ENCODE measurements around the gene C7orf57. TPM values are rescaled to one million over a fixed set of nuclear protein-coding genes. Genes with fewer than 3 reads are reported as not detected.
"Not testable (repeated sequence)": the region's sequence is repeated elsewhere in the genome, so short reads cannot be mapped to it uniquely, and the experiment has no call there.

C7orf57 gene
- polyA plus RNA-seq (2013, experiment 1 of 2): 0.20 TPM
- 0.22 TPM for polyA plus RNA-seq (2013, experiment 2 of 2)

- Histone ChIP-seq H3K23ac (ENCODE audit: low read length) (no peak within 1 kb of the TSS), H2AK5ac (ENCODE audit: low read length) (no peak within 1 kb of the TSS)
- peak; percentile 95 for DNase-seq
Measured at GRCh38 chr7:48035301-48035966, at the start of gene C7orf57. Gene C7orf57, plus strand, starts transcription at chr7:48035543. Its CDS starts 766 bp downstream, at chr7:48036309.

GRCh38 chr7:47988496-47989386 is 46.6 kb upstream of the C7orf57 start:
- DNase-seq: peak; percentile 51
- no peak overlapping the region for H3K4me3 ChIP-seq (ENCODE audit: low read length)

More at GRCh38 chr7:48035301-48035966, at the start of gene C7orf57:
- Histone ChIP-seq H2BK120ac (ENCODE audit: low read depth, low read length) (no peak within 1 kb of the TSS), H3K27ac (ENCODE audit: low read depth, low read length) (no peak within 1 kb of the TSS), H4K8ac (ENCODE audit: low read depth, low read length) (no peak within 1 kb of the TSS), H3K56ac (ENCODE audit: low read length) (peak within 1 kb of the TSS; percentile 74), H2BK15ac (replicated peaks; ENCODE audit: low read depth) (no peak within 1 kb of the TSS), H3K4me2 (ENCODE audit: low read length) (peak within 1 kb of the TSS; percentile 97), H3K36me3 (ENCODE audit: control insufficient read depth, insufficient read depth, low read length) (no peaks in the 10 kb centered on the region), H2BK5ac (ENCODE audit: low read length) (no peak within 1 kb of the TSS), H3K4me3 (ENCODE audit: low read length) (peak within 1 kb of the TSS; percentile 57), H4K5ac (ENCODE audit: low read length) (no peak within 1 kb of the TSS), H3K4me1 (ENCODE audit: control insufficient read depth, low read depth, low read length) (peaks cover 4% of the 10 kb centered on the region), H3K18ac (ENCODE audit: low read length) (no peak within 1 kb of the TSS), H3K27me3 (ENCODE audit: insufficient read depth, low read length, poor library complexity) (peaks cover 4% of the 10 kb centered on the region), H3K79me2 (ENCODE audit: control insufficient read depth, insufficient read depth, low read length) (no peaks in the 10 kb centered on the region), H3K79me1 (ENCODE audit: low read length) (no peaks in the 10 kb centered on the region), H3K4ac (ENCODE audit: low read depth, low read length) (no peak within 1 kb of the TSS), H3K9ac (ENCODE audit: low read length) (peak within 1 kb of the TSS; percentile 28)
- no CpG with 5 or more reads among the region's 62 CpGs for WGBS (ENCODE audit: extremely low coverage, insufficient coverage, low lambda C conversion rate)

GRCh38 chr7:47989607-47990400 is 45.5 kb upstream of the C7orf57 start:
- not testable (repeated sequence) for H2BK5ac ChIP-seq (ENCODE audit: low read length); H3K27ac ChIP-seq (ENCODE audit: low read depth, low read length); H3K4ac ChIP-seq (ENCODE audit: low read depth, low read length); H3K79me1 ChIP-seq (ENCODE audit: low read length); H2BK15ac ChIP-seq (replicated peaks; ENCODE audit: low read depth); H2AK5ac ChIP-seq (ENCODE audit: low read length); H3K36me3 ChIP-seq (ENCODE audit: control insufficient read depth, insufficient read depth, low read length); H3K56ac ChIP-seq (ENCODE audit: low read length); H4K8ac ChIP-seq (ENCODE audit: low read depth, low read length); H3K4me3 ChIP-seq (ENCODE audit: low read length); H3K23ac ChIP-seq (ENCODE audit: low read length); H3K27me3 ChIP-seq (ENCODE audit: insufficient read depth, low read length, poor library complexity); H3K18ac ChIP-seq (ENCODE audit: low read length); H3K4me1 ChIP-seq (ENCODE audit: control insufficient read depth, low read depth, low read length); H4K5ac ChIP-seq (ENCODE audit: low read length); H2BK120ac ChIP-seq (ENCODE audit: low read depth, low read length); H3K79me2 ChIP-seq (ENCODE audit: control insufficient read depth, insufficient read depth, low read length); H3K9ac ChIP-seq (ENCODE audit: low read length); H3K4me2 ChIP-seq (ENCODE audit: low read length)
- no CpG with 5 or more reads among the region's 10 CpGs for WGBS (ENCODE audit: extremely low coverage, insufficient coverage, low lambda C conversion rate)
- peak; percentile 51 for DNase-seq

More at GRCh38 chr7:47988496-47989386, 46.6 kb upstream of the C7orf57 start:
- H3K18ac ChIP-seq (ENCODE audit: low read length): no peak overlapping the region
- H3K4me1 ChIP-seq (ENCODE audit: control insufficient read depth, low read depth, low read length): no peaks in the 10 kb centered on the region
- H2BK15ac ChIP-seq (replicated peaks; ENCODE audit: low read depth): peak overlapping the region; percentile 74
- H3K23ac ChIP-seq (ENCODE audit: low read length): no peak overlapping the region
- H2BK120ac ChIP-seq (ENCODE audit: low read depth, low read length): no peak overlapping the region
- no CpG with 5 or more reads among the region's 8 CpGs for WGBS (ENCODE audit: extremely low coverage, insufficient coverage, low lambda C conversion rate)
- no peak overlapping the region for H3K56ac ChIP-seq (ENCODE audit: low read length)
- H3K9ac ChIP-seq (ENCODE audit: low read length): no peak overlapping the region
- no peak overlapping the region for H2AK5ac ChIP-seq (ENCODE audit: low read length)
- no peak overlapping the region for H3K27ac ChIP-seq (ENCODE audit: low read depth, low read length)
- H4K8ac ChIP-seq (ENCODE audit: low read depth, low read length): no peak overlapping the region
- H3K4ac ChIP-seq (ENCODE audit: low read depth, low read length): no peak overlapping the region
- no peaks in the 10 kb centered on the region for H3K27me3 ChIP-seq (ENCODE audit: insufficient read depth, low read length, poor library complexity)
- H3K36me3 ChIP-seq (ENCODE audit: control insufficient read depth, insufficient read depth, low read length): no peaks in the 10 kb centered on the region
- H3K79me2 ChIP-seq (ENCODE audit: control insufficient read depth, insufficient read depth, low read length): no peaks in the 10 kb centered on the region
- H2BK5ac ChIP-seq (ENCODE audit: low read length): no peak overlapping the region
- H3K4me2 ChIP-seq (ENCODE audit: low read length): no peak overlapping the region
- no peak overlapping the region for H4K5ac ChIP-seq (ENCODE audit: low read length)
- no peaks in the 10 kb centered on the region for H3K79me1 ChIP-seq (ENCODE audit: low read length)

DNA sequence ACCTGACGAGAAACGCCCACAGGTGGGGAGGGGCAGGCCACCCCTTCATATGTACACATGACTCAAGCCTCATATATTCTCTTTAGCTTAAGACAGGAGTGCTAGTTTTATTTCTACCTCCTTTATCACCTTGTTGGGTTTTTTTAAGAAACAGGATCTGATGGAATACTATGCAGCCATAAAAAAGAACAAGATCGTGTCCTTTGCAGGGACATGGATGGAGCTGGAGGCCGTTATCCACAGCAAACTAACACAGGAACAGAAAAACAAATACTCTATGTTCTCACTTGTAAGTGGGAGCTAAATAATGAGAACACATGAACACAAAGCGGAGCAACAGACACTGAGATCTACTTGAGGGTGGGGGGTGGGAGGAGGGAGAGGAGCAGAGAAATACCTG is 44.8 kb upstream of the C7orf57 start:
- no peak overlapping the region for H2BK15ac ChIP-seq (replicated peaks; ENCODE audit: low read depth)
- H3K27me3 ChIP-seq (ENCODE audit: insufficient read depth, low read length, poor library complexity): no peaks in the 10 kb centered on the region
- H3K4me3 ChIP-seq (ENCODE audit: low read length): no peak overlapping the region
- H3K9ac ChIP-seq (ENCODE audit: low read length): no peak overlapping the region
- no peak overlapping the region for H2BK120ac ChIP-seq (ENCODE audit: low read depth, low read length)
- H4K5ac ChIP-seq (ENCODE audit: low read length): no peak overlapping the region
- DNase-seq: no peak
- WGBS (ENCODE audit: extremely low coverage, insufficient coverage, low lambda C conversion rate): no CpG with 5 or more reads among the region's 5 CpGs
- H2AK5ac ChIP-seq (ENCODE audit: low read length): no peak overlapping the region
- H3K18ac ChIP-seq (ENCODE audit: low read length): peak overlapping the region; percentile 75
- H3K4me2 ChIP-seq (ENCODE audit: low read length): no peak overlapping the region
- no peaks in the 10 kb centered on the region for H3K36me3 ChIP-seq (ENCODE audit: control insufficient read depth, insufficient read depth, low read length)
- no peaks in the 10 kb centered on the region for H3K4me1 ChIP-seq (ENCODE audit: control insufficient read depth, low read depth, low read length)
- no peak overlapping the region for H4K8ac ChIP-seq (ENCODE audit: low read depth, low read length)
- H3K4ac ChIP-seq (ENCODE audit: low read depth, low read length): no peak overlapping the region
- H3K79me1 ChIP-seq (ENCODE audit: low read length): no peaks in the 10 kb centered on the region
- no peak overlapping the region for H2BK5ac ChIP-seq (ENCODE audit: low read length)
- no peaks in the 10 kb centered on the region for H3K79me2 ChIP-seq (ENCODE audit: control insufficient read depth, insufficient read depth, low read length)
- H3K23ac ChIP-seq (ENCODE audit: low read length): no peak overlapping the region
- H3K56ac ChIP-seq (ENCODE audit: low read length): no peak overlapping the region
- H3K27ac ChIP-seq (ENCODE audit: low read depth, low read length): no peak overlapping the region

DNA sequence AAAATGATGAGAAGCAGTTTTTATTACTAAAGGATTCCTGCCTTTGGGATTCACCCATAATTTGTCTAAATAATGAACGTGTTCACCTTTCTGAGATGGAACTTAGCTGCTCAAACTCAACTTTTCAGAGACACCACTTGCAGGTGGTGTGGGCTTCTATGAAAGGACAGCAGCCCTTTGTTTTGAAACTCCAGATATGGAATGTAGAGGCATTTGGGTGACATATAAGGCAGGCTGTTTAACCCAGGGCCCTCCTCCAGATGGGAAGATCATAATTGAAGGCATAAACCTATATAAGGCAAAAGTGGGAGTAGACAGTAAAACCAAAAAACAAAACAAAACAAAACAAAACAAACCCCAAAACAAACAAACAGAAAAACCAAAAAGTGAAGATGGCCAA is 44.1 kb upstream of the C7orf57 start:
- no peak for DNase-seq
- H3K4ac ChIP-seq (ENCODE audit: low read depth, low read length): no peak overlapping the region
- no peak overlapping the region for H3K18ac ChIP-seq (ENCODE audit: low read length)
- peak overlapping the region; percentile 61 for H3K27ac ChIP-seq (ENCODE audit: low read depth, low read length)
- no peak overlapping the region for H2AK5ac ChIP-seq (ENCODE audit: low read length)
- no peak overlapping the region for H3K4me2 ChIP-seq (ENCODE audit: low read length)
- peak overlapping the region; percentile 65 for H3K9ac ChIP-seq (ENCODE audit: low read length)
- no peaks in the 10 kb centered on the region for H3K27me3 ChIP-seq (ENCODE audit: insufficient read depth, low read length, poor library complexity)
- H4K5ac ChIP-seq (ENCODE audit: low read length): no peak overlapping the region
- no peak overlapping the region for H4K8ac ChIP-seq (ENCODE audit: low read depth, low read length)
- no peak overlapping the region for H2BK5ac ChIP-seq (ENCODE audit: low read length)
- no CpG with 5 or more reads among the region's 1 CpG for WGBS (ENCODE audit: extremely low coverage, insufficient coverage, low lambda C conversion rate)
- no peaks in the 10 kb centered on the region for H3K79me2 ChIP-seq (ENCODE audit: control insufficient read depth, insufficient read depth, low read length)
- H3K79me1 ChIP-seq (ENCODE audit: low read length): no peaks in the 10 kb centered on the region
- H3K36me3 ChIP-seq (ENCODE audit: control insufficient read depth, insufficient read depth, low read length): no peaks in the 10 kb centered on the region
- no peaks in the 10 kb centered on the region for H3K4me1 ChIP-seq (ENCODE audit: control insufficient read depth, low read depth, low read length)
- H3K4me3 ChIP-seq (ENCODE audit: low read length): no peak overlapping the region
- H3K23ac ChIP-seq (ENCODE audit: low read length): no peak overlapping the region
- peak overlapping the region; percentile 89 for H3K56ac ChIP-seq (ENCODE audit: low read length)
- H2BK120ac ChIP-seq (ENCODE audit: low read depth, low read length): no peak overlapping the region
- no peak overlapping the region for H2BK15ac ChIP-seq (replicated peaks; ENCODE audit: low read depth)

Data from mesendoderm (in vitro differentiated cells).